H1 (cell line): ENCODE measurements around the gene CPEB3. TPM values are rescaled to one million over a fixed set of nuclear protein-coding genes. Genes with fewer than 3 reads are reported as not detected.

ENCODE experiments used
- CTCF ChIA-PET: fragments of 300-600 bp; sonication (Branson Sonifier 250); formaldehyde crosslinking; loops from one replicate; lab custom pipeline; 2021; ENCODE audit not compliant: partially characterized antibody; lab: Charles Lee
- POLR2A ChIA-PET: fragments of 300-600 bp; sonication (Branson Sonifier 250); formaldehyde crosslinking; loops from one replicate; lab custom pipeline; 2021; ENCODE audit warnings: inconsistent platforms; ENCODE audit not compliant: partially characterized antibody; lab: Charles Lee
- DNase-seq, 2 experiments: peaks; one replicate each; pipeline versions ENCODE4 v3.0.0 to v3.0.0-alpha.2; 2010 to 2022; ENCODE audit warnings: low spot score in 2 of 2, low read depth in 1 of 2, mixed read lengths in 1 of 2
- FAIRE-seq: peaks from 2 replicates; lab custom pipeline; 2011; peaks lifted over from hg19 to GRCh38; lab: Jason Lieb, UNC
- H2AFZ ChIP-seq: 2 replicates; pipeline ENCODE4 v1.8.1; 2012; ENCODE audit warnings: low read length, inconsistent platforms
- H2AK5ac ChIP-seq: 2 replicates; pipeline ENCODE4 v1.6.1; 2013; ENCODE audit warnings: low read depth, low read length
- H2BK120ac ChIP-seq: replicated peaks from 2 replicates; pipeline ENCODE3; 2013; ENCODE audit warnings: low read depth, low read length, inconsistent platforms
- H2BK12ac ChIP-seq: 2 replicates; pipeline ENCODE4 v1.6.1; 2013; ENCODE audit warnings: low read depth, low read length
- H2BK15ac ChIP-seq: 2 replicates; pipeline ENCODE4 v1.6.1; 2013; ENCODE audit warnings: low read length
- H2BK20ac ChIP-seq: 2 replicates; pipeline ENCODE4 v1.6.1; 2013; ENCODE audit warnings: low read length
- H2BK5ac ChIP-seq: 2 replicates; pipeline ENCODE4 v1.6.1; 2013; ENCODE audit warnings: low read depth, low read length
- H3K14ac ChIP-seq: 2 replicates; pipeline ENCODE4 v1.6.1; 2013; ENCODE audit warnings: inconsistent platforms; ENCODE audit not compliant: insufficient read length
- H3K18ac ChIP-seq: 2 replicates; pipeline ENCODE4 v1.6.1; 2013; ENCODE audit warnings: low read length; ENCODE audit errors: extremely low read depth
- H3K23ac ChIP-seq: 2 replicates; pipeline ENCODE4 v1.6.1; 2013; ENCODE audit warnings: inconsistent platforms; ENCODE audit not compliant: insufficient read length
- H3K23me2 ChIP-seq: 2 replicates; pipeline ENCODE4 v1.6.1; 2013; ENCODE audit warnings: low read depth, low read length
- H3K27ac ChIP-seq: 2 replicates; pipeline ENCODE4 v1.6.1; 2011; ENCODE audit warnings: low read depth, low read length, inconsistent platforms
- H3K27me3 ChIP-seq, 4 experiments: replicated peaks in 1 of 4; 1 replicate in 1 of 4; 2 replicates in 3 of 4; pipeline versions ENCODE4 v1.6.1 to v1.8.1; 2011 to 2013; ENCODE audit warnings: low read length in 3 of 4, mild to moderate bottlenecking in 3 of 4, inconsistent platforms in 2 of 4, mixed read lengths in 2 of 4, moderate library complexity in 1 of 4; ENCODE audit not compliant: control insufficient read depth in 3 of 4, insufficient read depth in 3 of 4; ENCODE audit errors: extremely low read depth in 1 of 4
- H3K36me3 ChIP-seq, 4 experiments: 2 replicates each; pipeline versions ENCODE4 v1.6.1 to v1.8.1; 2011 to 2013; ENCODE audit warnings: mild to moderate bottlenecking in 4 of 4, low read length in 3 of 4, moderate library complexity in 2 of 4, control low read depth in 1 of 4, inconsistent platforms in 1 of 4; ENCODE audit not compliant: insufficient read depth in 4 of 4, control insufficient read depth in 2 of 4
- H3K4ac ChIP-seq: replicated peaks from 2 replicates; pipeline ENCODE3; 2013; ENCODE audit warnings: low read length, low read depth, mixed read lengths, inconsistent platforms; ENCODE audit not compliant: insufficient read length
- H3K4me1 ChIP-seq, 4 experiments: replicated peaks in 1 of 4; 1 replicate in 1 of 4; 2 replicates in 3 of 4; pipeline versions ENCODE4 v1.6.1 to v1.8.1; 2011 to 2013; ENCODE audit warnings: low read length in 3 of 4, inconsistent platforms in 2 of 4, mixed read lengths in 1 of 4; ENCODE audit not compliant: insufficient read depth in 4 of 4, control insufficient read depth in 3 of 4
- H3K4me2 ChIP-seq, 2 experiments: 2 replicates each; pipeline versions ENCODE4 v1.6.1 to v1.8.1; 2011 to 2013; ENCODE audit warnings: low read depth in 2 of 2, low read length in 2 of 2, control low read depth in 1 of 2, inconsistent platforms in 1 of 2, mild to moderate bottlenecking in 1 of 2; ENCODE audit not compliant: insufficient read depth in 1 of 2
- H3K4me3 ChIP-seq, 4 experiments: fragments of 200-600, 300-600 bp in 1 of 4; sonication (generic), shearing (Covaris generic), sonication (Bioruptor Twin) in 1 of 4; 2 replicates each; pipeline versions ENCODE4 v1.5.1 to v1.8.1; 2011 to 2016; ENCODE audit warnings: low read length in 4 of 4, low read depth in 3 of 4, control low read depth in 2 of 4, inconsistent platforms in 2 of 4, mild to moderate bottlenecking in 2 of 4, mixed read lengths in 1 of 4, moderate library complexity in 1 of 4; ENCODE audit not compliant: insufficient read depth in 2 of 4; ENCODE audit errors: extremely low read depth in 1 of 4
- H3K56ac ChIP-seq: replicated peaks from 2 replicates; pipeline ENCODE3; 2013; ENCODE audit warnings: low read depth, mild to moderate bottlenecking, mixed read lengths, low read length, inconsistent platforms; ENCODE audit not compliant: insufficient read length
- H3K79me1 ChIP-seq: 2 replicates; pipeline ENCODE4 v1.6.1; 2013; ENCODE audit warnings: low read depth, low read length, control low read depth
- H3K79me2 ChIP-seq, 2 experiments: 2 replicates each; pipeline versions ENCODE4 v1.6.1 to v1.8.1; 2012 to 2013; ENCODE audit warnings: low read length in 2 of 2, mild to moderate bottlenecking in 2 of 2, inconsistent platforms in 1 of 2; ENCODE audit not compliant: insufficient read depth in 2 of 2, control insufficient read depth in 1 of 2
- H3K9ac ChIP-seq, 4 experiments: replicated peaks in 1 of 4; 1 replicate in 1 of 4; 2 replicates in 3 of 4; pipeline versions ENCODE4 v1.6.1 to v1.8.1; 2011 to 2013; ENCODE audit warnings: low read depth in 3 of 4, low read length in 3 of 4, control low read depth in 2 of 4, mild to moderate bottlenecking in 2 of 4, moderate library complexity in 2 of 4, inconsistent platforms in 1 of 4; ENCODE audit errors: extremely low read depth in 1 of 4
- H3K9me3 ChIP-seq, 2 experiments: 2 replicates each; pipeline versions ENCODE4 v1.6.1 to v1.8.1; 2012 to 2013; ENCODE audit warnings: mild to moderate bottlenecking in 2 of 2, moderate library complexity in 2 of 2, control low read depth in 1 of 2, inconsistent platforms in 1 of 2, low read depth in 1 of 2, low read length in 1 of 2, mixed read lengths in 1 of 2; ENCODE audit not compliant: insufficient read depth in 2 of 2
- H4K20me1 ChIP-seq, 2 experiments: replicated peaks in 1 of 2; 2 replicates each; pipeline versions ENCODE3 to v1.8.1; 2011 to 2013; ENCODE audit warnings: inconsistent platforms in 2 of 2, low read length in 2 of 2, mild to moderate bottlenecking in 1 of 2; ENCODE audit not compliant: insufficient read depth in 2 of 2, control insufficient read depth in 1 of 2
- H4K5ac ChIP-seq: 2 replicates; pipeline ENCODE4 v1.6.1; 2013; ENCODE audit warnings: low read length, low read depth, mixed read lengths, inconsistent platforms; ENCODE audit not compliant: insufficient read length
- H4K8ac ChIP-seq: 2 replicates; pipeline ENCODE4 v1.8.0; 2013; ENCODE audit warnings: mild to moderate bottlenecking, moderate library complexity, low read length, inconsistent platforms; ENCODE audit not compliant: insufficient read depth; ENCODE audit errors: extremely low read depth
- H4K91ac ChIP-seq: replicated peaks from 2 replicates; pipeline ENCODE3; 2013; ENCODE audit warnings: low read length, mixed read lengths, inconsistent platforms; ENCODE audit not compliant: insufficient read length
- PHF8 ChIP-seq: fragments of 200-600 bp; sonication (generic); conservative IDR thresholded peaks from 2 replicates; pipeline ENCODE4 v1.7.1; 2012; ENCODE audit warnings: low read depth, mild to moderate bottlenecking, inconsistent platforms, low read length, moderate library complexity
- RBBP5 ChIP-seq: IDR thresholded peaks from 2 replicates; pipeline ENCODE4 v1.7.1; 2012; ENCODE audit warnings: low read depth, mild to moderate bottlenecking, inconsistent platforms, low read length, moderate library complexity, borderline replicate concordance
- RFX5 ChIP-seq: IDR thresholded peaks from 2 replicates; pipeline ENCODE4 v1.6.1; 2011; ENCODE audit warnings: low read depth, low read length, improper control_type of control experiment, borderline replicate concordance
- YY1 ChIP-seq: IDR thresholded peaks from 2 replicates; pipeline ENCODE4 v1.6.1; 2011; ENCODE audit warnings: low read depth, mild to moderate bottlenecking, low read length
- WGBS, 2 experiments: shearing (Covaris generic) in 1 of 2; methylation state at CpG; one replicate each; pipeline versions ENCODE4 v1.1.6 to v1.1.7; 2013 to 2015; ENCODE audit warnings: low lambda C conversion rate in 2 of 2, mixed read lengths in 2 of 2, inconsistent platforms in 1 of 2, low coverage in 1 of 2, missing lambda C conversion rate in 1 of 2; ENCODE audit not compliant: insufficient replicate concordance in 2 of 2, insufficient coverage in 1 of 2, insufficient read length in 1 of 2; ENCODE audit errors: extremely low coverage in 1 of 2, missing lambda C conversion rate in 1 of 2; 5-methylcytosine and 5-hydroxymethylcytosine counted together
- polyA plus RNA-seq, 7 experiments: library from polyadenylated mRNA; depleted of rRNA in 3 of 7; stranded (reverse) in 5 of 7; unstranded in 2 of 7; fragments of >200 nt in 5 of 7; fragments of 200-250 nt in 2 of 7; gene quantifications; 1 replicate in 5 of 7; 2 replicates in 1 of 7; 4 replicates in 1 of 7; pipeline versions ENCODE4 v1.2.1 to v1.2.3, GENCODE V29; 2011 to 2013; ENCODE audit warnings: missing spikeins in 2 of 7, mixed read lengths in 2 of 7
- total RNA-seq: library from RNA; stranded (reverse); fragmentation: NEBNext Ultra II Directional; extraction: Animal tissue kit (Norgen Biotek cat#: 25700); gene quantifications from 2 replicates; pipeline ENCODE4 v1.2.1, GENCODE V29; 2021
- TF ChIP-seq, protein P1 (sequence below), 3 experiments: IDR thresholded peaks; 1 replicate in 2 of 3; 2 replicates in 1 of 3; pipeline versions ENCODE4 v1.5.1 to v1.6.1; 2011; ENCODE audit warnings: low read length in 3 of 3, mild to moderate bottlenecking in 3 of 3, inconsistent platforms in 2 of 3, low read depth in 1 of 3, moderate library complexity in 1 of 3; ENCODE audit not compliant: insufficient read depth in 1 of 3; ENCODE audit errors: control extremely low read depth in 1 of 3

CPEB3 gene
- total and polyA plus RNA-seq, 2 of the 8 experiments (the other 6 are each of a cell fraction or from before 2014, with no cell fraction given): 0.39 to 1.7 TPM

DNA sequence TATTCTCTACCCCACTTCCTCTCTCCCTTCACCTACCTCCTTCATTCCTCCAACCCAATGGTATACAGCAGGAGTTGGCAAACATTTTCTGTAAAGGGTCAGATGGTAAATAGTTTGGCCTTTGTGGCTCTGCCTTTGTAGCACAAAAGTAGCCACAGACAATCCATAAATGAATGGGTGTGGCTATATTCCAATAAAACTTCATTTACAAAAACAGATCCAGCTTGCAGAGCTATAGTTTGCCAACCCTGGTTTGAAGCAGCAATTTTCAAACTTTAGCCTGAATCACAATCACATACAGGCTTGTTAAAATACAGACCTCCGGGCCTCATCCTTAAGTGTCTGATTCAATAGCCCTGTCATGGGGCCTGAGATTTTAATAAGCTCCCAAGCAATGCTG, 110.5 kb downstream of the CPEB3 start:
- Histone ChIP-seq H3K14ac (no peak overlapping the region), H2BK5ac (no peak overlapping the region), H3K23me2 (no peaks in the 10 kb centered on the region), H4K91ac (no peak overlapping the region), H3K27ac (no peak overlapping the region), H2BK20ac (no peak overlapping the region), H3K4ac (no peak overlapping the region), H4K5ac (no peak overlapping the region), H3K36me3 (no peaks in the 10 kb centered on the region), H3K18ac (no peak overlapping the region), H2BK120ac (no peak overlapping the region), H3K9me3 (no peaks in the 10 kb centered on the region), H3K4me2 (no peak overlapping the region), H3K79me1 (no peaks in the 10 kb centered on the region), H2BK15ac (no peak overlapping the region), H3K9ac (no peak overlapping the region), H3K4me3 (no peak overlapping the region), H4K8ac (no peak overlapping the region), H3K56ac (no peak overlapping the region), H2BK12ac (no peak overlapping the region), H4K20me1 (no peaks in the 10 kb centered on the region), H3K4me1 (no peaks in the 10 kb centered on the region), H3K23ac (no peak overlapping the region), H2AFZ (no peak overlapping the region), H2AK5ac (no peak overlapping the region), H3K27me3 (no peaks in the 10 kb centered on the region), H3K79me2 (no peaks in the 10 kb centered on the region)
- ChIA-PET POLR2A (interaction anchor here (1.0 kb wide), 1 partner anchor 111 kb away, joined by 3 read pairs; the partner anchor contains the start of gene MARCHF5), CTCF (interaction anchor here (0.9 to 2.2 kb wide), 3 partner anchors 23 to 92 kb away, joined by 3 to 8 read pairs (median 5); no protein-coding TSS in a partner anchor)
- TF ChIP-seq PHF8 (no peak), RBBP5 (no peak), YY1 (no peak), RFX5 (no peak)
- TF ChIP-seq, protein P1, sequence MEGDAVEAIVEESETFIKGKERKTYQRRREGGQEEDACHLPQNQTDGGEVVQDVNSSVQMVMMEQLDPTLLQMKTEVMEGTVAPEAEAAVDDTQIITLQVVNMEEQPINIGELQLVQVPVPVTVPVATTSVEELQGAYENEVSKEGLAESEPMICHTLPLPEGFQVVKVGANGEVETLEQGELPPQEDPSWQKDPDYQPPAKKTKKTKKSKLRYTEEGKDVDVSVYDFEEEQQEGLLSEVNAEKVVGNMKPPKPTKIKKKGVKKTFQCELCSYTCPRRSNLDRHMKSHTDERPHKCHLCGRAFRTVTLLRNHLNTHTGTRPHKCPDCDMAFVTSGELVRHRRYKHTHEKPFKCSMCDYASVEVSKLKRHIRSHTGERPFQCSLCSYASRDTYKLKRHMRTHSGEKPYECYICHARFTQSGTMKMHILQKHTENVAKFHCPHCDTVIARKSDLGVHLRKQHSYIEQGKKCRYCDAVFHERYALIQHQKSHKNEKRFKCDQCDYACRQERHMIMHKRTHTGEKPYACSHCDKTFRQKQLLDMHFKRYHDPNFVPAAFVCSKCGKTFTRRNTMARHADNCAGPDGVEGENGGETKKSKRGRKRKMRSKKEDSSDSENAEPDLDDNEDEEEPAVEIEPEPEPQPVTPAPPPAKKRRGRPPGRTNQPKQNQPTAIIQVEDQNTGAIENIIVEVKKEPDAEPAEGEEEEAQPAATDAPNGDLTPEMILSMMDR (IDR thresholded peaks at IDR 0.05; ENCODE audit: control extremely low read depth in 1 of 3, insufficient read depth in 1 of 3, low read depth in 1 of 3, low read length in 3 of 3): no peak
- FAIRE-seq (no peak), DNase-seq (no peak)
- WGBS, 2 experiments: 94% methylated on average over 1 of the region's 1 CpG; no CpG with 5 or more reads in 1 of the 2 experiments
